OCI-LY7 (cell line): ENCODE data around the gene ADAMTS6. TPM values are rescaled to one million over a fixed set of nuclear protein-coding genes. Genes with fewer than 3 reads are reported as not detected.
A peak's percentile ranks its signal among the peaks of the same experiment; 100 is the strongest.

Experiments
- BruUV-seq: library from RNA; stranded (reverse); fragments of 400-500 nt; replicated peaks from 2 replicates; lab custom pipeline; 2021; lab: Mats Ljungman, UMichigan
- CTCF ChIA-PET: fragments of 300-600 bp; sonication (Branson Sonifier 250); formaldehyde crosslinking; loops from one replicate; lab custom pipeline; 2022; ENCODE audit warnings: antibody characterized with exemption; ENCODE audit not compliant: unreplicated experiment; lab: Charles Lee
- POLR2A ChIA-PET: fragments of 300-600 bp; sonication (Branson Sonifier 250); formaldehyde crosslinking; loops from one replicate; lab custom pipeline; 2022; ENCODE audit warnings: antibody characterized with exemption; lab: Charles Lee
- DNase-seq: peaks from one replicate; pipeline ENCODE4 v3.0.0-alpha.2; 2015; ENCODE audit warnings: low spot score
- H2AFZ ChIP-seq: fragments of 200-600 bp; sonication (generic), shearing (Covaris generic); 2 replicates; pipeline ENCODE4 v1.6.1; 2014; ENCODE audit warnings: mild to moderate bottlenecking, antibody characterized with exemption, low read length, moderate library complexity
- H3K27ac ChIP-seq: fragments of 200-600 bp; sonication (generic); 2 replicates; pipeline ENCODE4 v1.5.1; 2014; ENCODE audit warnings: mixed run types, low read depth, mild to moderate bottlenecking, moderate library complexity, low read length, inconsistent platforms; ENCODE audit not compliant: poor library complexity, severe bottlenecking
- H3K36me3 ChIP-seq: fragments of 200-600 bp; sonication (generic); 2 replicates; pipeline ENCODE4 v1.6.1; 2014; ENCODE audit warnings: mild to moderate bottlenecking, antibody characterized with exemption, low read length, moderate library complexity, mixed read lengths; ENCODE audit not compliant: insufficient read depth
- H3K4me1 ChIP-seq: fragments of 200-600 bp; sonication (generic); 2 replicates; pipeline ENCODE4 v1.5.1; 2014; ENCODE audit warnings: mild to moderate bottlenecking, low read length; ENCODE audit not compliant: insufficient read depth, poor library complexity, severe bottlenecking
- H3K4me2 ChIP-seq: fragments of 200-600 bp; sonication (generic); 2 replicates; pipeline ENCODE4 v1.6.1; 2014; ENCODE audit warnings: mild to moderate bottlenecking, low read length
- H3K4me3 ChIP-seq: fragments of 200-600 bp; sonication (generic); 2 replicates; pipeline ENCODE4 v1.5.1; 2014; ENCODE audit warnings: mild to moderate bottlenecking, low read depth, low read length; ENCODE audit not compliant: poor library complexity, severe bottlenecking
- H3K79me2 ChIP-seq: fragments of 200-600 bp; sonication (generic); 2 replicates; pipeline ENCODE4 v1.6.1; 2016; ENCODE audit warnings: low read depth, mild to moderate bottlenecking, low read length, moderate library complexity, mixed read lengths; ENCODE audit not compliant: insufficient read depth
- H3K9me2 ChIP-seq: fragments of 200-600 bp; sonication (generic); 2 replicates; pipeline ENCODE4 v1.6.1; 2016; ENCODE audit warnings: mild to moderate bottlenecking, low read length, mixed read lengths; ENCODE audit not compliant: insufficient read depth
- H3K9me3 ChIP-seq: fragments of 200-600 bp; sonication (generic); 2 replicates; pipeline ENCODE4 v1.6.1; 2014; ENCODE audit warnings: mild to moderate bottlenecking, mixed run types, low read length, mixed read lengths
- H4K20me1 ChIP-seq: fragments of 200-600 bp; sonication (generic); 2 replicates; pipeline ENCODE4 v1.6.1; 2014; ENCODE audit warnings: mild to moderate bottlenecking, antibody characterized with exemption, low read length, moderate library complexity, mixed read lengths; ENCODE audit not compliant: insufficient read depth
- EZH2phosphoT487 ChIP-seq: fragments of 200-600 bp; sonication (generic); IDR thresholded peaks from 2 replicates; pipeline ENCODE4 v1.6.1; 2018; ENCODE audit warnings: low read depth, borderline replicate concordance, mild to moderate bottlenecking, mixed run types, antibody characterized with exemption, low read length, moderate library complexity, mixed read lengths
- intact Hi-C: fragments of 100-400 bp; cut with micrococcal nuclease; formaldehyde crosslinking; loops from one replicate; pipeline ENCODE4 v1.10.0; 2022; ENCODE audit not compliant: unreplicated experiment
- total RNA-seq, 2 experiments: library from RNA; depleted of rRNA in 1 of 2; stranded (reverse); fragments of >200 nt in 1 of 2; shearing (Covaris generic) in 1 of 2; gene quantifications; 2 replicates each; pipeline ENCODE4 v1.2.3, GENCODE V29; 2014 to 2022
- TF ChIP-seq, protein P1 (sequence below): fragments of 200-600 bp; sonication (generic); conservative IDR thresholded peaks from 2 replicates; pipeline ENCODE4 v1.5.1; 2014; ENCODE audit warnings: mild to moderate bottlenecking, antibody characterized with exemption, low read length, moderate library complexity, mixed read lengths

ADAMTS6 gene
- total RNA-seq, 2 experiments from 2014 or later = 13.9 to 18.1 TPM

DNA sequence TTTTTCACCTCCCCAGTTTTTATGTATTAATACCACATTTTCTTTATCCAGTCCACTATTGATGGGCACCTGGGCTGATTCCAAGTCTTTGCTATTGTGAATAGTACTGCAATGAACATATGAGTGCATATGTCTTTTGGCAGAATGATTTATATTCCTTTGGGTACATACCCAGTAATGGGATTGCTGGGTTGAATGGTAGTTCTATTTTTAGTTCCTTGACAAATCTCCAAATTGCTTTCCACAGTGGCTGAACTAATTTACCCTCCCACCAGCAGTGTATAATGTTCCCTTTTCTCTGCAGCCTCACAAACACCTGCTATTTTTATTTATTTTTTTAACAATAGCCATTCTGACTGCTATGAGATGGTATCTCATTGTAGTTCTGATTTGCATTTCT lies 340.2 kb downstream of the ADAMTS6 start:
- Histone ChIP-seq H3K4me1 (no peaks in the 10 kb centered on the region), H3K36me3 (no peaks in the 10 kb centered on the region), H3K4me3 (no peak overlapping the region), H3K27ac (no peak overlapping the region), H3K79me2 (no peaks in the 10 kb centered on the region), H3K9me2 (no peaks in the 10 kb centered on the region), H3K9me3 (no peaks in the 10 kb centered on the region), H3K4me2 (no peak overlapping the region), H4K20me1 (no peaks in the 10 kb centered on the region), H2AFZ (no peak overlapping the region)
- CTCF ChIA-PET = no interaction called here
- POLR2A ChIA-PET = interaction anchor here (0.6 to 1.2 kb wide), 2 partner anchors 95 to 171 kb away, joined by 4 to 5 read pairs; no protein-coding TSS in a partner anchor
- intact Hi-C loops = no loop called here
- no peak for TF ChIP-seq EZH2phosphoT487
- DNase-seq = no peak
- BruUV-seq = no TSS peak

DNA sequence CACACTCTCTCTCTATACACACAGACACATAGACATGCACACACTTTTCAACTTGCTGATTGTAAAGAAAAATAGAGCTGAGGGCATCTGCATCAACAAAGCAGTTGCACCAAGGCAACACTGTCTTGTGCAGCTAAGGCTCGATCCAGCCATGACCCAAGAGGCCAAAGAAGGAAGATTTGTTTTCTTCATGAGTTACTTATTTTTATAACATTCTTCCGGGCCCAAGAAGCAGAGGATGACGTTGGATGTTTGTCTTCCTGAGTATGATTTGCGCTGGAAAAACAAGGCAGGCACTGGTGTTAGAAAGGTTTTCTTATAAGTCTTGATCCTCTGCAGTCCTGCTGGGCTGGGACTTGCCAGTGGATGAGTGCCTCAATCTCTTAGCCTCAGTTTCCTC lies 344.1 kb downstream of the ADAMTS6 start:
- no peak for TF ChIP-seq EZH2phosphoT487
- TF ChIP-seq, protein P1, sequence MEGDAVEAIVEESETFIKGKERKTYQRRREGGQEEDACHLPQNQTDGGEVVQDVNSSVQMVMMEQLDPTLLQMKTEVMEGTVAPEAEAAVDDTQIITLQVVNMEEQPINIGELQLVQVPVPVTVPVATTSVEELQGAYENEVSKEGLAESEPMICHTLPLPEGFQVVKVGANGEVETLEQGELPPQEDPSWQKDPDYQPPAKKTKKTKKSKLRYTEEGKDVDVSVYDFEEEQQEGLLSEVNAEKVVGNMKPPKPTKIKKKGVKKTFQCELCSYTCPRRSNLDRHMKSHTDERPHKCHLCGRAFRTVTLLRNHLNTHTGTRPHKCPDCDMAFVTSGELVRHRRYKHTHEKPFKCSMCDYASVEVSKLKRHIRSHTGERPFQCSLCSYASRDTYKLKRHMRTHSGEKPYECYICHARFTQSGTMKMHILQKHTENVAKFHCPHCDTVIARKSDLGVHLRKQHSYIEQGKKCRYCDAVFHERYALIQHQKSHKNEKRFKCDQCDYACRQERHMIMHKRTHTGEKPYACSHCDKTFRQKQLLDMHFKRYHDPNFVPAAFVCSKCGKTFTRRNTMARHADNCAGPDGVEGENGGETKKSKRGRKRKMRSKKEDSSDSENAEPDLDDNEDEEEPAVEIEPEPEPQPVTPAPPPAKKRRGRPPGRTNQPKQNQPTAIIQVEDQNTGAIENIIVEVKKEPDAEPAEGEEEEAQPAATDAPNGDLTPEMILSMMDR = no peak
- no peak for DNase-seq
- intact Hi-C loops = no loop called here
- H3K36me3 ChIP-seq = no peaks in the 10 kb centered on the region
- no peaks in the 10 kb centered on the region for H3K9me3 ChIP-seq
- peak overlapping the region; percentile 60 for H2AFZ ChIP-seq
- H3K9me2 ChIP-seq = no peaks in the 10 kb centered on the region
- no peak overlapping the region for H3K4me2 ChIP-seq
- no peaks in the 10 kb centered on the region for H4K20me1 ChIP-seq
- no peaks in the 10 kb centered on the region for H3K79me2 ChIP-seq
- ChIA-PET CTCF (no interaction called here), POLR2A (interaction anchor here (0.7 to 1.3 kb wide), 2 partner anchors 12 to 1068 kb away, joined by 3 read pairs; no protein-coding TSS in a partner anchor)
- no peak overlapping the region for H3K4me3 ChIP-seq
- BruUV-seq = no TSS peak
- H3K27ac ChIP-seq = no peak overlapping the region
- no peaks in the 10 kb centered on the region for H3K4me1 ChIP-seq

DNA sequence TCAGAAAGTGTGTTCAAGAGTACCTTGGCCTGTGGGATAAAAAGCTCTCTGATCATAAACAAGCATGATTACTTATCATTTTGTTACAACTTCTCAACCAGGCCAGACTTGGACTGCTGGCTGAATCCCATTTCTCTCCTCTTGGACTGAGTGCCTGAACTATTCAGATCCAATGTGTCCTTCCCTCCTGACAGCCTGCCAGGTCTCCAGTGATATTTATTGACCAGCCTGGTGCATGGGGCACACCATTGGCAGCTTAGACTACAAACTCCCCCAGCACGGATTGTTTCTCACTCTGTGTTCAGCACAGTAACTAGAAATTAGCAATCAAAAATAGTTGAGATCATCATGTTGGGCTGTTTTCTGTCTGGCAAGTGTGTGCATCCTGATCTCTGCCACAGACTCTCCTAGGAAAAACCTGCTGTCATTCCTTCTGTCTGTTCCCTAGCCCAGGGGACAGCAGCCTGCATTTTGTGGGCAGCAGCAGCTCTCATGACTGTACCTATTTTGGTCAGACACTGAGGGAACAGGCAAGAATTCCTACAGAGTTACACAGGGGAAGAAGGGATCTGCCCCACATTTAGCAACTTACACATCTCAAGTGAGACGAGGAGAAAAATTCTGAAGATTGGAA lies 348.1 kb downstream of the ADAMTS6 start:
- Histone ChIP-seq H4K20me1 (no peaks in the 10 kb centered on the region), H3K4me3 (no peak overlapping the region), H3K79me2 (no peaks in the 10 kb centered on the region), H3K4me1 (no peaks in the 10 kb centered on the region), H3K9me2 (no peaks in the 10 kb centered on the region), H3K27ac (no peak overlapping the region), H3K9me3 (no peaks in the 10 kb centered on the region), H3K4me2 (no peak overlapping the region), H3K36me3 (no peaks in the 10 kb centered on the region), H2AFZ (no peak overlapping the region)
- ChIA-PET POLR2A (interaction anchor here (0.5 to 0.6 kb wide), 2 partner anchors 72 to 132 kb away, joined by 3 read pairs; no protein-coding TSS in a partner anchor), CTCF (no interaction called here)
- BruUV-seq = no TSS peak
- TF ChIP-seq, protein P1 = no peak
- TF ChIP-seq EZH2phosphoT487 = no peak
- no peak for DNase-seq
- intact Hi-C loops = no loop called here
